Ovary (tissue), 9 donors: ENCODE measurements around the gene SH3TC2. TPM values are rescaled to one million over a fixed set of nuclear protein-coding genes. Genes with fewer than 3 reads are reported as not detected.

Experiments
- DNase-seq, 5 donors: peaks; one replicate each; pipeline ENCODE4 v3.0.0-alpha.2; 2019 to 2020
- H3K27ac ChIP-seq, 2 donors: fragments of 200-600 bp; one replicate each; pipeline versions ENCODE4 v1.5.1 to v1.8.0; 2019 to 2022
- H3K27me3 ChIP-seq: fragments of 200-600 bp; one replicate; pipeline ENCODE4 v1.8.0; 2022
- H3K36me3 ChIP-seq: fragments of 200-600 bp; sonication (generic); one replicate; pipeline ENCODE4 v1.5.1; 2019
- H3K4me1 ChIP-seq: one replicate; pipeline ENCODE4 v1.8.1; 2013; ENCODE audit warnings: mild to moderate bottlenecking, moderate library complexity; ENCODE audit not compliant: insufficient read depth
- H3K4me3 ChIP-seq: fragments of 200-600 bp; sonication (generic); one replicate; pipeline ENCODE4 v1.5.1; 2017
- H3K9me3 ChIP-seq, 2 donors: fragments of 200-600 bp in 1 of 2; sonication (generic) in 1 of 2; one replicate each; pipeline versions ENCODE4 v1.5.1 to v1.8.1; 2013 to 2019; ENCODE audit warnings: mild to moderate bottlenecking in 1 of 2, moderate library complexity in 1 of 2
- CTCF ChIP-seq, 3 donors: fragments of 450-650 bp in 2 of 3; fragments of 200-600 bp in 1 of 3; IDR thresholded peaks; one replicate each; pipeline versions ENCODE4 v1.5.1 to v1.8.0; 2016 to 2022; ENCODE audit warnings: antibody characterized with exemption in 3 of 3, mild to moderate bottlenecking in 1 of 3
- EP300 ChIP-seq: sonication (generic); formaldehyde crosslinking; IDR thresholded peaks from one replicate; pipeline ENCODE4 v1.6.1; 2017; ENCODE audit warnings: antibody characterized with exemption
- POLR2A ChIP-seq: fragments of 450-650 bp; IDR thresholded peaks from one replicate; pipeline ENCODE4 v1.6.1; 2017; ENCODE audit warnings: antibody characterized with exemption, mild to moderate bottlenecking, moderate library complexity
- WGBS, 3 donors: extraction: QIAGEN DNeasy Blood & Tissue Kit in 1 of 3; methylation state at CpG; one replicate each; pipeline versions ENCODE4 v1.1.5 to v1.1.7; 2013 to 2017; 5-methylcytosine and 5-hydroxymethylcytosine counted together
- intact Hi-C, 4 donors: fragments of 100-400 bp; cut with DNase I; formaldehyde crosslinking; loops; one replicate each; pipeline versions ENCODE4 v1.11.0 to v1.15.1; 2022 to 2023
- polyA plus RNA-seq, 2 donors: library from polyadenylated mRNA; stranded (reverse); fragments of 200-250 nt in 1 of 2; fragments of 350-450 nt in 1 of 2; fragmentation: Illumina TruSeq in 1 of 2; extraction: RNeasy Lipid Tissue Mini Kit (QIAGEN cat#74804) in 1 of 2; gene quantifications; one replicate each; pipeline ENCODE4 v1.2.3, GENCODE V29; 2013 to 2014
- total RNA-seq, 7 donors: library from RNA; depleted of rRNA in 2 of 7; stranded (reverse); fragments of >200 nt in 2 of 7; fragmentation: NEBNext Ultra II Directional in 3 of 7; extraction: Animal tissue kit (Norgen Biotek cat#: 25700) in 3 of 7; gene quantifications; one replicate each; pipeline versions ENCODE4 v1.1.0 to v1.2.4, GENCODE V29; 2016 to 2023
- donor health status: DM: no; HTN: no; CAD: no; lungs with moderate emphysema.
- donor health status: DM: no; HTN: no; CAD: no.
- donor health status: Bipolar disorder and iron deficiency.
- donor health status: DM: yes; HTN: yes; CAD: no.
- donor health status: DM: no; HTN: no; CAD: no.
- donor health status: DM: yes; HTN: yes; CAD: no.

The SH3TC2 gene
- total and polyA plus RNA-seq, 9 donors = 0.18 to 0.80 (median 0.59) TPM

- no peak overlapping the region for H3K4me3 ChIP-seq
- TF ChIP-seq POLR2A (no peak), CTCF (IDR thresholded peaks at IDR 0.05) (no peak)
- H3K4me1 ChIP-seq = no peaks in the 10 kb centered on the region
- H3K9me3 ChIP-seq = no peaks in the 10 kb centered on the region
- intact Hi-C loops = no loop called here
- H3K27ac ChIP-seq = no peak overlapping the region
- DNase-seq = no peak
- H3K27me3 ChIP-seq = no peaks in the 10 kb centered on the region
- 73 to 79% (median 76%) methylated on average over 4 of the region's 4 CpGs for WGBS, 3 donors
- H3K36me3 ChIP-seq = no peaks in the 10 kb centered on the region
Observed at GRCh38 chr5:149044453-149045088, 18.3 kb downstream of the SH3TC2 start.

GRCh38 chr5:149043641-149044040, 19.2 kb downstream of the SH3TC2 start:
- intact Hi-C loops = no loop called here
- 64 to 69% (median 68%) methylated on average over 4 of the region's 4 CpGs for WGBS, 3 donors

GRCh38 chr5:149042865-149043264, 20.0 kb downstream of the SH3TC2 start:
- Histone ChIP-seq H3K27ac (no peak overlapping the region), H3K4me1 (no peaks in the 10 kb centered on the region), H3K4me3 (no peak overlapping the region), H3K36me3 (no peaks in the 10 kb centered on the region), H3K9me3 (no peaks in the 10 kb centered on the region), H3K27me3 (no peaks in the 10 kb centered on the region)
- TF ChIP-seq POLR2A = no peak
- TF ChIP-seq CTCF (IDR thresholded peaks at IDR 0.05) = no peak
- no peak for TF ChIP-seq EP300
- no peak for DNase-seq
- intact Hi-C loops = no loop called here
- WGBS, 3 donors = 88 to 100% (median 88%) methylated on average over 1 of the region's 1 CpG

More at GRCh38 chr5:149043641-149044040, 19.2 kb downstream of the SH3TC2 start:
- Histone ChIP-seq H3K27ac (no peak overlapping the region), H3K4me3 (no peak overlapping the region), H3K4me1 (no peaks in the 10 kb centered on the region), H3K9me3 (no peaks in the 10 kb centered on the region), H3K36me3 (no peaks in the 10 kb centered on the region), H3K27me3 (no peaks in the 10 kb centered on the region)
- TF ChIP-seq EP300 (no peak), CTCF (IDR thresholded peaks at IDR 0.05) (no peak), POLR2A (no peak)
- DNase-seq = no peak

- no peak overlapping the region for H3K4me3 ChIP-seq
- no peak for DNase-seq
- no peaks in the 10 kb centered on the region for H3K4me1 ChIP-seq
- H3K9me3 ChIP-seq = no peaks in the 10 kb centered on the region
- WGBS, 3 donors = 82 to 90% (median 83%) methylated on average over 5 of the region's 5 CpGs
- H3K27me3 ChIP-seq = no peaks in the 10 kb centered on the region
- no peak for TF ChIP-seq POLR2A
- no peak for TF ChIP-seq CTCF (IDR thresholded peaks at IDR 0.05)
- no peak for TF ChIP-seq EP300
- intact Hi-C loops = no loop called here
- no peak overlapping the region for H3K27ac ChIP-seq
- H3K36me3 ChIP-seq = no peaks in the 10 kb centered on the region
Observed at GRCh38 chr5:149041242-149041641, 21.6 kb downstream of the SH3TC2 start.
